K562 (cell line): ENCODE measurements around the gene HEPACAM. TPM values are rescaled to one million over a fixed set of nuclear protein-coding genes. Genes with fewer than 3 reads are reported as not detected.

Experiments used
- ATAC-seq: fragments of 200-7000 bp; cut with Tn5 transposase; 3 replicates; pipeline ENCODE4 v1.9.1; 2020; ENCODE audit warnings: moderate library complexity
- BruUV-seq: library from RNA; stranded (reverse); fragments of 400-500 nt; replicated peaks from 2 replicates; lab custom pipeline; 2021; lab: Mats Ljungman, UMichigan
- CTCF ChIA-PET: fragments of 300-600 bp; formaldehyde crosslinking; extraction: SDS; loops from one replicate; lab custom pipeline; 2021; ENCODE audit warnings: low intra/inter-chr PET ratio; lab: Yijun Ruan, JAX
- POLR2A ChIA-PET: fragments of 300-600, 350-650 bp; sonication (Branson Sonifier 250); formaldehyde crosslinking; extraction: SDS; loops from one replicate; lab custom pipeline; 2021; ENCODE audit warnings: antibody characterized with exemption, inconsistent platforms; lab: Yijun Ruan, JAX
- DNase-seq, 4 experiments: peaks; one replicate each; pipeline versions ENCODE4 v3.0.0 to v3.0.0-alpha.2; 2011 to 2018; ENCODE audit warnings: low spot score in 3 of 4, mixed read lengths in 3 of 4; ENCODE audit errors: extremely low read depth in 1 of 4
- FAIRE-seq: peaks from 2 replicates; lab custom pipeline; 2011; peaks lifted over from hg19 to GRCh38; lab: Jason Lieb, UNC
- H2AFZ ChIP-seq: 2 replicates; pipeline ENCODE4 v1.6.0; 2011; ENCODE audit warnings: low read depth, low read length, control low read depth, inconsistent platforms
- H3K27ac ChIP-seq: fragments of 200-600 bp; 3 replicates; pipeline ENCODE4 v1.8.0; 2011; ENCODE audit warnings: low read depth, mild to moderate bottlenecking, control low read depth, inconsistent platforms, low read length, moderate library complexity, mixed read lengths; ENCODE audit errors: extremely low read depth
- H3K27me3 ChIP-seq, 2 experiments: fragments of 300-600 bp in 1 of 2; 2 replicates in 1 of 2; 3 replicates in 1 of 2; pipeline versions ENCODE4 v1.6.0 to v1.8.0; 2011; ENCODE audit warnings: inconsistent platforms in 2 of 2, low read length in 2 of 2, mild to moderate bottlenecking in 1 of 2, mixed read lengths in 1 of 2, moderate library complexity in 1 of 2; ENCODE audit not compliant: control insufficient read depth in 2 of 2, insufficient read depth in 2 of 2
- H3K36me3 ChIP-seq: fragments of 300-600 bp; 3 replicates; pipeline ENCODE4 v1.8.0; 2011; ENCODE audit warnings: mild to moderate bottlenecking, low read length, inconsistent platforms; ENCODE audit not compliant: control insufficient read depth, insufficient read depth
- H3K4me1 ChIP-seq, 2 experiments: fragments of 200-600 bp in 1 of 2; replicated peaks in 1 of 2; 2 replicates in 1 of 2; 3 replicates in 1 of 2; pipeline versions ENCODE4 v1.5.1 to v1.8.0; 2011; ENCODE audit warnings: inconsistent platforms in 2 of 2, low read length in 2 of 2, mild to moderate bottlenecking in 1 of 2, mixed read lengths in 1 of 2, moderate library complexity in 1 of 2; ENCODE audit not compliant: control insufficient read depth in 2 of 2, insufficient read depth in 2 of 2
- H3K4me2 ChIP-seq: 2 replicates; pipeline ENCODE4 v1.6.1; 2011; ENCODE audit warnings: low read length, control low read depth, inconsistent platforms, mixed read lengths; ENCODE audit not compliant: insufficient read depth
- H3K4me3 ChIP-seq: fragments of 200-600 bp; sonication (generic), shearing (Covaris generic); 2 replicates; pipeline ENCODE4 v1.5.1; 2016; ENCODE audit warnings: control low read depth, inconsistent platforms
- H3K79me2 ChIP-seq: fragments of 200-600 bp; 3 replicates; pipeline ENCODE4 v1.8.0; 2011; ENCODE audit warnings: low read length, inconsistent platforms; ENCODE audit not compliant: control insufficient read depth, insufficient read depth
- H3K9ac ChIP-seq, 2 experiments: 2 replicates each; pipeline versions ENCODE4 v1.6.0 to v1.6.1; 2011; ENCODE audit warnings: low read depth in 2 of 2, low read length in 2 of 2, control low read depth in 1 of 2, inconsistent platforms in 1 of 2, mild to moderate bottlenecking in 1 of 2, mixed read lengths in 1 of 2; ENCODE audit not compliant: insufficient read depth in 1 of 2
- H3K9me1 ChIP-seq: one replicate; pipeline ENCODE4 v1.6.0; 2011; ENCODE audit warnings: inconsistent platforms, mild to moderate bottlenecking, low read length, moderate library complexity; ENCODE audit not compliant: control insufficient read depth, insufficient read depth
- H3K9me3 ChIP-seq: replicated peaks from 2 replicates; pipeline ENCODE4 v1.5.1; 2011; ENCODE audit warnings: low read depth, low read length, inconsistent platforms; ENCODE audit not compliant: control insufficient read depth, insufficient read depth
- H4K20me1 ChIP-seq: replicated peaks from 2 replicates; pipeline ENCODE4 v1.6.1; 2011; ENCODE audit warnings: low read length, inconsistent platforms, mixed read lengths; ENCODE audit not compliant: control insufficient read depth, insufficient read depth
- ZBTB33 ChIP-seq: sonication (generic); formaldehyde crosslinking; IDR thresholded peaks from 2 replicates; pipeline ENCODE4 v1.8.1; 2023; ENCODE audit warnings: mild to moderate bottlenecking, missing genetic modification reagents
- WGBS: fragments of 100-300 bp; shearing (Covaris generic); methylation state at CpG from one replicate; pipeline ENCODE4 v1.1.6; 2016; ENCODE audit warnings: low coverage, mixed read lengths; ENCODE audit not compliant: insufficient coverage; ENCODE audit errors: missing lambda C conversion rate; 5-methylcytosine and 5-hydroxymethylcytosine counted together
- in situ Hi-C: fragments of 300-500 bp; cut with MboI; formaldehyde crosslinking; loops from 4 replicates; pipeline ENCODE4 v1.15.0; 2018; ENCODE audit warnings: inconsistent platforms, mixed read lengths
- intact Hi-C: fragments of 100-400 bp; cut with micrococcal nuclease; formaldehyde crosslinking; loops from 2 replicates; pipeline ENCODE4 v1.14.2; 2022
- polyA plus RNA-seq, 8 experiments: library from polyadenylated mRNA; depleted of rRNA in 4 of 8; stranded (reverse) in 5 of 8; unstranded in 3 of 8; fragments of >200 nt; fragmentation: Nextera tagmentation in 2 of 8; fragmentation: Illumina TruSeq in 1 of 8; extraction: Ambion mirVana in 2 of 8; extraction: Trizol in 1 of 8; gene quantifications; 2 replicates each; pipeline versions ENCODE4 v1.2.1 to v1.2.3, GENCODE V29; 2011 to 2014; ENCODE audit warnings: inconsistent platforms in 1 of 8, missing spikeins in 1 of 8
- total RNA-seq, 7 experiments: library from RNA; depleted of rRNA in 6 of 7; stranded (reverse); fragments of >200 nt in 6 of 7; fragmentation: Illumina TruSeq in 2 of 7; extraction: Trizol in 2 of 7; gene quantifications; 2 replicates each; pipeline versions ENCODE4 v1.2.1 to v1.2.3, GENCODE V29; 2011 to 2021; ENCODE audit warnings: low replicate concordance in 1 of 7
- TF ChIP-seq, protein P1 (sequence below): sonication (generic); formaldehyde crosslinking; IDR thresholded peaks from 2 replicates; pipeline ENCODE4 v1.8.0; 2022; ENCODE audit warnings: mild to moderate bottlenecking, missing genetic modification reagents, borderline replicate concordance

HEPACAM gene
- total and polyA plus RNA-seq, 9 of the 15 experiments (the other 6 are each of a cell fraction or from before 2014, with no cell fraction given): not detected

DNA sequence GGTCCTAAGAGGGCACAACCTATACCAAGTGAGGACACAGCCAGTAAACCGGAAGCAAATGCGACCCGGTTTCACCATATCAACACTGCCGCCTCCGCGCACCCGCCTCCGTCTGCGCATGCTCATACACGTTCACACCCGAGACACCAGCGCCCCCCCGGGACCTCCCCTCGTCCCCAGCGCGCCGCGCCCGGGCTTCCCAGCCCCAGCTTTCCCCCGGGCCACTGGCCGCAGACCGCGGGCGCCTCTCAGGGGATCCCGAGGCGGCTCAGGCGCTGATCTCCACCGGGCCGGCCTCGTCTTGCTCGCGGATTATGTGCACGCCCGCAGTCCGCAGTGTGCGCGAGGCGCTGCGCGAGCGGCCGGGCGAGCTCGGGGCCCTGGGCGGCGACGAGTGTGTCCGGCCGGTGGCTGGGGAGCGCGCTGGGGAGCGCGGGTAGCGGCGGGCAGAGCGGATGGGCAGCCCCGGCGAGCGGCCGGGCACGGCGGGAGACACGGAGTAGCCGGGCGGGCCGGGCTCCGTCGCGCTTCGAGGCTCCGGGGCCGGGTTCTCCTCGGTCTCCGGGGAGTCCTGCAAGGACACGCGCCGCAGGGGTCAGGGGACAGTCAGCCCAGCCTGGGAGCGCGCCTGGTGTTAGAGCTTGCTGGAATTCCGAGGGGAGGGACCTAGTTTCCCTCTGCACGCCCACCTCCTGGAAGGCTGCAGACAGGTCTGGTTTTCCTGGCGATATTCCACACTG lies 14.8 kb downstream of the HEPACAM start:
- ATAC-seq: no peak
- Histone ChIP-seq H3K27ac (no peak overlapping the region), H3K4me1 (no peaks in the 10 kb centered on the region), H3K36me3 (no peaks in the 10 kb centered on the region), H3K4me2 (no peak overlapping the region), H3K4me3 (no peak overlapping the region), H3K9me3 (no peaks in the 10 kb centered on the region), H3K9ac (no peak overlapping the region), H3K79me2 (no peaks in the 10 kb centered on the region), H3K27me3 (peaks cover 32 to 63% of the 10 kb centered on the region in 2 experiments; a peak in 4 of 5 replicates), H3K9me1 (no peaks in the 10 kb centered on the region), H4K20me1 (no peaks in the 10 kb centered on the region), H2AFZ (no peak overlapping the region)
- 32% methylated on average over 56 of the region's 82 CpGs for WGBS
- CTCF ChIA-PET: no interaction called here
- FAIRE-seq: no peak
- no peak for DNase-seq
- peak; percentile 69 for TF ChIP-seq ZBTB33 (CRISPR knock-in tag)
- TF ChIP-seq, protein P1, sequence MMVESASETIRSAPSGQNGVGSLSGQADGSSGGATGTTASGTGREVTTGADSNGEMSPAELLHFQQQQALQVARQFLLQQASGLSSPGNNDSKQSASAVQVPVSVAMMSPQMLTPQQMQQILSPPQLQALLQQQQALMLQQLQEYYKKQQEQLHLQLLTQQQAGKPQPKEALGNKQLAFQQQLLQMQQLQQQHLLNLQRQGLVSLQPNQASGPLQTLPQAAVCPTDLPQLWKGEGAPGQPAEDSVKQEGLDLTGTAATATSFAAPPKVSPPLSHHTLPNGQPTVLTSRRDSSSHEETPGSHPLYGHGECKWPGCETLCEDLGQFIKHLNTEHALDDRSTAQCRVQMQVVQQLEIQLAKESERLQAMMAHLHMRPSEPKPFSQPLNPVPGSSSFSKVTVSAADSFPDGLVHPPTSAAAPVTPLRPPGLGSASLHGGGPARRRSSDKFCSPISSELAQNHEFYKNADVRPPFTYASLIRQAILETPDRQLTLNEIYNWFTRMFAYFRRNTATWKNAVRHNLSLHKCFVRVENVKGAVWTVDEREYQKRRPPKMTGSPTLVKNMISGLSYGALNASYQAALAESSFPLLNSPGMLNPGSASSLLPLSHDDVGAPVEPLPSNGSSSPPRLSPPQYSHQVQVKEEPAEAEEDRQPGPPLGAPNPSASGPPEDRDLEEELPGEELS (CRISPR knock-in tag): no peak
- BruUV-seq: no TSS peak
- POLR2A ChIA-PET: interaction anchor here (1.2 kb wide), 1 partner anchor 7 kb away, joined by 3 read pairs; no protein-coding TSS in a partner anchor
- intact Hi-C loops: no loop called here
- in situ Hi-C loops: no loop called here
